ENCODE data around the gene EIF2B1.

EIF2B1 gene

GRCh38 chr12:123670882-123671728 is 37.6 kb upstream of the EIF2B1 start, which contains the start of gene TCTN2:
TCTN2 (plus strand) TSS chr12:123671113; CDS start chr12:123671241, 128 bp downstream.
- TF ChIP-seq CTCF (IDR thresholded peaks at IDR 0.05; ENCODE audit: borderline replicate concordance, insufficient read depth, low read depth, low read length): no peak
- H3K4me3 ChIP-seq (ENCODE audit: low read depth, low read length): peak within 1 kb of the TSS; percentile 59

- no peak overlapping the region for H3K4me3 ChIP-seq (ENCODE audit: low read depth, low read length)
- TF ChIP-seq CTCF (IDR thresholded peaks at IDR 0.05; ENCODE audit: borderline replicate concordance, insufficient read depth, low read depth, low read length): no peak
Measured at GRCh38 chr12:123667771-123668170, 34.3 kb upstream of the EIF2B1 start.

GRCh38 chr12:123659996-123660727 is 26.7 kb upstream of the EIF2B1 start:
- H3K4me3 ChIP-seq (ENCODE audit: low read depth, low read length): no peak overlapping the region
- no peak for TF ChIP-seq CTCF (IDR thresholded peaks at IDR 0.05; ENCODE audit: borderline replicate concordance, insufficient read depth, low read depth, low read length)

- TF ChIP-seq CTCF (IDR thresholded peaks at IDR 0.05; ENCODE audit: borderline replicate concordance, insufficient read depth, low read depth, low read length): no peak
- no peak overlapping the region for H3K4me3 ChIP-seq (ENCODE audit: low read depth, low read length)
Measured at GRCh38 chr12:123657211-123657610, 23.7 kb upstream of the EIF2B1 start.

- H3K4me3 ChIP-seq (ENCODE audit: low read depth, low read length): no peak overlapping the region
- no peak for TF ChIP-seq CTCF (IDR thresholded peaks at IDR 0.05; ENCODE audit: borderline replicate concordance, insufficient read depth, low read depth, low read length)
Measured at GRCh38 chr12:123656392-123656791, 22.9 kb upstream of the EIF2B1 start.

- TF ChIP-seq CTCF (IDR thresholded peaks at IDR 0.05; ENCODE audit: borderline replicate concordance, insufficient read depth, low read depth, low read length): no peak
- H3K4me3 ChIP-seq (ENCODE audit: low read depth, low read length): no peak overlapping the region
Measured at GRCh38 chr12:123655420-123655819, 21.9 kb upstream of the EIF2B1 start.

Data from GM12875 (cell line).